Fibroblast of lung (primary cell): ENCODE results near the gene CENPE. TPM values are rescaled to one million over a fixed set of nuclear protein-coding genes. Genes with fewer than 3 reads are reported as not detected.

Experiments used
- DNase-seq, 2 donors: peaks; one replicate each; pipeline versions ENCODE4 v3.0.0 to v3.0.0-alpha.2; 2010; ENCODE audit warnings: low read depth in 2 of 2
- H2AFZ ChIP-seq: 2 replicates; pipeline ENCODE4 v1.5.1; 2012; ENCODE audit warnings: low read length, control low read depth, inconsistent platforms
- H3K27ac ChIP-seq: 2 replicates; pipeline ENCODE4 v1.5.1; 2011; ENCODE audit warnings: low read length, control low read depth; ENCODE audit not compliant: insufficient read depth
- H3K27me3 ChIP-seq: 2 replicates; pipeline ENCODE4 v1.5.1; 2011; ENCODE audit warnings: mild to moderate bottlenecking, low read length; ENCODE audit not compliant: control insufficient read depth, insufficient read depth
- H3K36me3 ChIP-seq: 2 replicates; pipeline ENCODE4 v1.5.1; 2011; ENCODE audit warnings: low read length; ENCODE audit not compliant: control insufficient read depth, insufficient read depth
- H3K4me1 ChIP-seq: 2 replicates; pipeline ENCODE4 v1.5.1; 2011; ENCODE audit warnings: low read length; ENCODE audit not compliant: control insufficient read depth, insufficient read depth; ENCODE audit errors: extremely low read depth
- H3K4me2 ChIP-seq: 2 replicates; pipeline ENCODE4 v1.5.1; 2011; ENCODE audit warnings: low read length, control low read depth; ENCODE audit not compliant: insufficient read depth; ENCODE audit errors: extremely low read depth
- H3K4me3 ChIP-seq, 4 experiments: fragments of 200-600 bp in 1 of 4; sonication (generic) in 1 of 4; replicated peaks in 1 of 4; 2 replicates each; pipeline ENCODE4 v1.5.1; 2011 to 2016; ENCODE audit warnings: low read length in 4 of 4, low read depth in 3 of 4, mild to moderate bottlenecking in 3 of 4, control low read depth in 2 of 4, inconsistent platforms in 1 of 4, mixed read lengths in 1 of 4; ENCODE audit not compliant: insufficient read depth in 1 of 4; ENCODE audit errors: control extremely low read depth in 1 of 4
- H3K79me2 ChIP-seq: 2 replicates; pipeline ENCODE4 v1.5.1; 2012; ENCODE audit warnings: mild to moderate bottlenecking, low read length, inconsistent platforms; ENCODE audit not compliant: control insufficient read depth, insufficient read depth
- H3K9ac ChIP-seq: 2 replicates; pipeline ENCODE4 v1.5.1; 2011; ENCODE audit warnings: mild to moderate bottlenecking, low read length, control low read depth; ENCODE audit not compliant: insufficient read depth
- H3K9me3 ChIP-seq: 2 replicates; pipeline ENCODE4 v1.5.1; 2012; ENCODE audit warnings: low read depth, low read length; ENCODE audit not compliant: control insufficient read depth, insufficient read depth
- H4K20me1 ChIP-seq: 2 replicates; pipeline ENCODE4 v1.5.1; 2011; ENCODE audit warnings: low read length; ENCODE audit not compliant: control insufficient read depth, insufficient read depth; ENCODE audit errors: extremely low read depth
- CTCF ChIP-seq, 2 donors: IDR thresholded peaks in 1 of 2; conservative IDR thresholded peaks in 1 of 2; 1 replicate in 1 of 2; 2 replicates in 1 of 2; pipeline ENCODE4 v1.5.1; 2011 to 2012; ENCODE audit warnings: low read length in 2 of 2, control low read depth in 1 of 2, inconsistent platforms in 1 of 2, low read depth in 1 of 2, mild to moderate bottlenecking in 1 of 2
- EZH2 ChIP-seq: IDR thresholded peaks from 2 replicates; pipeline ENCODE4 v1.5.1; 2012; ENCODE audit warnings: low read length, control low read depth, mild to moderate bottlenecking; ENCODE audit errors: missing control alignments
- polyA plus RNA-seq, 2 donors: library from polyadenylated mRNA; depleted of rRNA in 1 of 2; stranded (reverse) in 1 of 2; unstranded in 1 of 2; fragments of >200 nt; gene quantifications; 2 replicates each; pipeline ENCODE4 v1.2.1, GENCODE V29; 2011 to 2012; ENCODE audit warnings: missing spikeins in 1 of 2
- total RNA-seq: library from RNA; depleted of rRNA; stranded (reverse); fragments of >200 nt; gene quantifications from 2 replicates; pipeline ENCODE4 v1.2.1, GENCODE V29; 2014

Gene CENPE
- total and polyA plus RNA-seq, 2 donors (not counting 1 experiment from before 2014, with no cell fraction given) = 4.1 to 8.6 TPM

- H3K9ac ChIP-seq = peak overlapping the region; percentile 83
- no peaks in the 10 kb centered on the region for H4K20me1 ChIP-seq
- no peaks in the 10 kb centered on the region for H3K9me3 ChIP-seq
- no peaks in the 10 kb centered on the region for H3K36me3 ChIP-seq
- peaks cover 5% of the 10 kb centered on the region for H3K4me1 ChIP-seq
- H3K27ac ChIP-seq = peak overlapping the region; percentile 91
- peak overlapping the region; percentile 97 for H3K4me2 ChIP-seq
- TF ChIP-seq CTCF (conservative IDR thresholded peaks at IDR 0.05 in 1 of 2, IDR thresholded peaks at IDR 0.05 in 1 of 2; ENCODE audit: low read depth in 1 of 2, low read length in 2 of 2) (no peak), EZH2 (no peak)
- DNase-seq = peak; percentile 70 to 74
- H3K79me2 ChIP-seq = peaks cover 8% of the 10 kb centered on the region
- H2AFZ ChIP-seq = peak overlapping the region; percentile 83
- no peaks in the 10 kb centered on the region for H3K27me3 ChIP-seq
- H3K4me3 ChIP-seq = peak overlapping the region; percentile 78 to 87 (median 82)
These were observed 122.0 kb downstream of the CENPE start for GRCh38 chr4:103075894-103076746.

- Histone ChIP-seq H3K4me3 (peak overlapping the region; percentile 78 to 87 (median 82)), H3K9me3 (no peaks in the 10 kb centered on the region), H3K9ac (peak overlapping the region; percentile 83), H3K4me2 (peak overlapping the region; percentile 97), H3K27me3 (no peaks in the 10 kb centered on the region), H3K36me3 (no peaks in the 10 kb centered on the region), H3K79me2 (peaks cover 8% of the 10 kb centered on the region), H2AFZ (peak overlapping the region; percentile 83), H3K4me1 (peaks cover 5% of the 10 kb centered on the region), H4K20me1 (no peaks in the 10 kb centered on the region), H3K27ac (peak overlapping the region; percentile 91)
- peak; percentile 30 to 45 for DNase-seq
- TF ChIP-seq EZH2 = no peak
- no peak for TF ChIP-seq CTCF (conservative IDR thresholded peaks at IDR 0.05 in 1 of 2, IDR thresholded peaks at IDR 0.05 in 1 of 2; ENCODE audit: low read depth in 1 of 2, low read length in 2 of 2)
These were observed 122.7 kb downstream of the CENPE start for GRCh38 chr4:103075435-103075893.

GRCh38 chr4:103074744-103075434, 123.3 kb downstream of the CENPE start:
- no peaks in the 10 kb centered on the region for H4K20me1 ChIP-seq
- peaks cover 8% of the 10 kb centered on the region for H3K79me2 ChIP-seq
- peaks cover 5% of the 10 kb centered on the region for H3K4me1 ChIP-seq
- no peaks in the 10 kb centered on the region for H3K9me3 ChIP-seq
- H3K4me2 ChIP-seq = peak overlapping the region; percentile 97
- peak overlapping the region in 3 of 4 experiments; percentile 78 to 87 (median 78) for H3K4me3 ChIP-seq
- H3K36me3 ChIP-seq = no peaks in the 10 kb centered on the region
- H3K9ac ChIP-seq = no peak overlapping the region
- TF ChIP-seq EZH2 (no peak), CTCF (conservative IDR thresholded peaks at IDR 0.05 in 1 of 2, IDR thresholded peaks at IDR 0.05 in 1 of 2; ENCODE audit: low read depth in 1 of 2, low read length in 2 of 2) (no peak)
- H3K27me3 ChIP-seq = no peaks in the 10 kb centered on the region
- H2AFZ ChIP-seq = no peak overlapping the region
- peak overlapping the region; percentile 91 for H3K27ac ChIP-seq
- DNase-seq = peak; percentile 21 to 37
